T-helper 1 cell treated with Interleukin-12 subunit alpha and Interleukin-12 subunit beta and Interleukin-4 antibody, amounts not matched to agents 30 ng/mL and 1 ng/mL, for 36 hours (primary cell): Measurements from ENCODE around the gene LARP4B. TPM values are rescaled to one million over a fixed set of nuclear protein-coding genes. Genes with fewer than 3 reads are reported as not detected.

Experiments
- intact Hi-C: fragments of 100-400 bp; cut with micrococcal nuclease; formaldehyde crosslinking; loops from one replicate; pipeline ENCODE4 v1.15.1; 2024
- total RNA-seq: library from RNA; stranded (reverse); gene quantifications from 2 replicates; pipeline ENCODE4 v1.2.3, GENCODE V29; 2022

The LARP4B gene
- total RNA-seq, 1 donor from 2014 or later = 128 TPM

- intact Hi-C loops = no loop called here
These were observed 121.1 kb downstream of the LARP4B start for GRCh38 chr10:810351-810846.

- intact Hi-C loops = no loop called here
These were observed 121.7 kb downstream of the LARP4B start for GRCh38 chr10:809671-810350.

DNA sequence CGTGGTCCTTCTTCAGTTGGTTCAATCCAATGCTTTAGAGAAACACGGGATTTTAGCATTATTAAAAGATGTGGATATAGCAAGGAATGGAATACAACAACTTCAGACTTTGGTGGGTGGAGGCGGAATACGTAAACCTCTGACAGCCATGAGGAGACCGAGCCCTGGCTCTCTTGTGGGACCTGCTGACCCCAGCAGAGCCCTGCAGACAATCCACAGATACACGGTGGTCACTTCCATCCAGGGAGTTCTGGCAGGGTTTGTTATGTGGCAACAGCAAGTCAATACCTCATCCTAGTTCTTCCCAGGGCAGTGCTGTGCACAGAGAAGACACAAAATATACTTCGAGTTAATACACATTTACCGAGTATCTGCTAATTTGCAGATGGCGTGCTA, 123.5 kb downstream of the LARP4B start:
- intact Hi-C loops = no loop called here

- intact Hi-C loops = no loop called here
These were observed 124.1 kb downstream of the LARP4B start for GRCh38 chr10:807163-807957.

GRCh38 chr10:806451-807162, 124.9 kb downstream of the LARP4B start:
- intact Hi-C loops = no loop called here

DNA sequence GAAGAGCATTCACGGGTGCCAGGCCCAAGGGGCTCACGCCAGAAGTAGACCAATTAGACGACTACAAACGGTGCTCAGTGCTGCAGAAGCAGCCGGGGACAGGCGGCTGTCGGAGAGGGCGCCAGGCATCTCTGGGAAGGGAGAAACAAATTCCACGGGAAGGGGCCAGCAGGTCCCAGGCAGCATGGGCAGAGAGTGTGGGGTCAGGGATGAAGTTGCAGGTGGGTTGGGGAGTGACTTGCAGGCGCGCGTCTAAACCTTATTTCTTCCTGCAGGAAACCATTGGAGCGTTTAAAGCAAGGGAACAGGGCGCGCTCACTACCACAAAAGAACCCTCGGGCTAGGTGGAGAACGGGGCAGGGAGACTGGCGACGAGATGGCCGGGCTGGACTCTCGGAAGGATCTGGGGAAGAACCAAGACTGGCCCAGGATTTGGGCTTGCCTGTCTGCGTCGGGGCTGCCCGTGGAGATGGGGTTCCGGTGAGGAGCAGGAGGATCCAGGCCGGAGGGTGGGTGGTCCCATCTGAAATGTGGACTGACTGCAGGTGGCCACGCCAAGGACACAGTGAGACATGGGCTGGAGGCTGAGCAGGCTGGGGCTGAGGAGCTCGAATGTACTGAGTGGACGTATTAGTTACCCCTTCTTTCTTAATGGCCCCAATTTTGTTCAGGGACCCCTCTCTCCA, 125.7 kb downstream of the LARP4B start:
- intact Hi-C loops = no loop called here

GRCh38 chr10:804787-805619, 126.5 kb downstream of the LARP4B start:
- intact Hi-C loops = no loop called here

- intact Hi-C loops = no loop called here
These were observed 127.2 kb downstream of the LARP4B start for GRCh38 chr10:804191-804781.

DNA sequence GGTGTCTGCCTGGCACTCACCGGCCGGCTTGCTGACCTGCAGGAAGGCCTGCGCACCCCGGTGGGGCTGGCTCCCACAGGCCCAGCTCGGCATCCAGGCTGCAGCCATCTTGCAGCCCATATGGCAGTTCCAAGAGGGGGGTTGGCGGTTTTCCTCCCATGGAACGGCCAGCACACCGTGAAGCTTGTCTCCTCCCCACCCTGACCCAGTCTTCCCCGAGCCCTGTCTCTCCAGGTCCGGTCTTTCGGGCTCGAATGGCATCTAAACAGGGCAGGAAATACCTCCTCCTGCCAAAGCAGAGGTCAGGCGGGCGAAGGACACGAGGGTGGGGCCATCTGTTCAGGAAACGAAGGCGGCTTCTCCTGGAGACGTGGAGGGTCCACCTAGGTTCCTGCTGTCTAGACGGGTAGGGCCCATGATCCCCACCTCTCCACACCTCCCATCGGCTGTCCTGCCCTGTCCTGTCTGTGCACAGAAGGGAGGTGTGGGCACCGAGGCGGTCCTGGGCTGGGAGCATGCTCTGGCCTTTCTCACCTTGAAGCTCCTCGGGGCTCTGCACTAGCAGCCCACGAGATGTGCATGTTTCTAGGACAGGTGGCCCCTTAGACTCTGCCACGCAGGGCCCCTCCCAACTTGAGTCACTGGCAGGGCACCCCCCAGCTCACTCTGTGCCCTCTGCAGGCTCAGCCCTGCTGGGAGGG, 128.3 kb downstream of the LARP4B start:
- intact Hi-C loops = no loop called here

GRCh38 chr10:802506-802905, 129.0 kb downstream of the LARP4B start:
- intact Hi-C loops = no loop called here

DNA sequence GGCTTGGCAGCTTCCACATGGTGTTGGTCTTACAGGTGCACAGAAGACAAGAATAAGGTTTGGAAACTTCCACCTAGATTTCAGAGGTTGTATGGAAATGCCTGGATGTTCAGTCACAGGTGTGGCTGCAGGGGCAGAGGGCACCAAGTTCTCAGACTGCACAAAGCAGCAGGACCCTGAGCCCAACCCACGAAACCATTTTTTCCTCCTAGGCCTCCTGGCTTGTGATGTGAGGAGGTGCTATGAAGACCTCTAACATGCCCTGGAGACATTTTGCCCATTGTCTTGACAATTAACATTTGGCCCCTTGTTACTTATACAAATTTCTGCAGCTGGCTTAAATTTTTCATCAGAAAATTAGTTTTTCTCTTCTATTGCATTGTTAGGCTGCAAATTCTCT, 134.3 kb downstream of the LARP4B start:
- intact Hi-C loops = no loop called here

DNA sequence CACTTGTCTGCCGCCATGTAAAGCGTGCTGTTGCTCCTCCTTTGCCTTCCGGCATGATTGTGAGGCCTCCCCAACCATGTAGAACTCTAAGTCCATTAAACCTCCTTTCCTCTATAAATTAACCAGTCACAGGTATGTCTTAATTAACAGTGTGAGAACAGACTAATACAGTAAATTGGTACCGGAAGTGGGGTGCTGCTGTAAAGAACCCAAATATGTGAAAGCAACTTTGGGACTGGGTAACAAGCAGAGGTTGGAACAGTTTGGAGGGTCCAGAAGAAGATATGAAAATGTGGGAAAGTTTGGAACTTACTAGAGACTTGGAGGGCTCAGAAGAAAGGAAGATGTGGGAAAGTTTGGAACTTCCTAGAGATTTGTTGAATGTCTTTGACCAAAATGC, 135.3 kb downstream of the LARP4B start:
- intact Hi-C loops = no loop called here

DNA sequence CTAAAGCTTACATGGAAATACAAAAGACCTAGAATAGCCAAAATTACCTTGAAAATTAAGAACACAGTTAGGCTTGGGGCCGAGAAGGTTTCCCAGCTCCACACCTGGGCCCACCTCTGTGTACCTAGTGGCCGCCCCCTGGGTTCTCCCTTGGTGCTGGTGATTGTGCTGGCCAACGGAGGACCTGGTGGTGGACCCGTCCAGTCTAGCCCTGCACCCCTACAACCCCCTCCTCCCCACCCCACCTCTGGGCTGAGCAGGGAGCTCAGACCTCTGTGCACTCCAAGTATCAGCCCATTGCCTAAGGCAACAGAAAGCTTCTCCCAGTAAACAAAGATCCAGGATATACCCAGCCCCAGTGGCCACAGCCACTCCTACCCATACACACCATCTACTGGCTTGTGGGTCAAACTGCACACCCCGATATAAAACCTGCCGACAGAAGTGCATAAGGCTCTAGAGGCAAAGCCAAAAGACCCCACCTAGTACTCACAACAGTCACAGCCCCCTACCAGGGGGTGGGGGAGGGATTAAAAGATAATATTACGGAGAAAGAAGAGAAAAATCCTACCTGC, 137.0 kb downstream of the LARP4B start:
- intact Hi-C loops = no loop called here

DNA sequence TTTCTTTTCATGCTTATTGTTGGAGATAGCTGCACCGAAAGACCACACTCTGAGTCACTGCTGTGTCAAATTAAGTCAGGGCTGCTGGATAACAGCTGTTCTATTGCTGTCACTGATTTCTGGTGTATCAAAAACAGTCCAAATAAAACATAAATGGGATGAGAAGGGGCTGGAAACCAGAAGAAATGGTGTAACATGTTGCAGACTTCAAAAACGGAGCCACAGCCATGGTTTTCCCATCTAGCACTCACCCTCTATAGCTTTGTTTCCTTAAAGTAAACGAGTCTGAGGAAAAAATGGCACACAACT, 138.8 kb downstream of the LARP4B start:
- intact Hi-C loops = no loop called here

- intact Hi-C loops = no loop called here
These were observed 139.3 kb downstream of the LARP4B start for GRCh38 chr10:792083-792791.

GRCh38 chr10:791639-792038, 139.9 kb downstream of the LARP4B start:
- intact Hi-C loops = no loop called here

DNA sequence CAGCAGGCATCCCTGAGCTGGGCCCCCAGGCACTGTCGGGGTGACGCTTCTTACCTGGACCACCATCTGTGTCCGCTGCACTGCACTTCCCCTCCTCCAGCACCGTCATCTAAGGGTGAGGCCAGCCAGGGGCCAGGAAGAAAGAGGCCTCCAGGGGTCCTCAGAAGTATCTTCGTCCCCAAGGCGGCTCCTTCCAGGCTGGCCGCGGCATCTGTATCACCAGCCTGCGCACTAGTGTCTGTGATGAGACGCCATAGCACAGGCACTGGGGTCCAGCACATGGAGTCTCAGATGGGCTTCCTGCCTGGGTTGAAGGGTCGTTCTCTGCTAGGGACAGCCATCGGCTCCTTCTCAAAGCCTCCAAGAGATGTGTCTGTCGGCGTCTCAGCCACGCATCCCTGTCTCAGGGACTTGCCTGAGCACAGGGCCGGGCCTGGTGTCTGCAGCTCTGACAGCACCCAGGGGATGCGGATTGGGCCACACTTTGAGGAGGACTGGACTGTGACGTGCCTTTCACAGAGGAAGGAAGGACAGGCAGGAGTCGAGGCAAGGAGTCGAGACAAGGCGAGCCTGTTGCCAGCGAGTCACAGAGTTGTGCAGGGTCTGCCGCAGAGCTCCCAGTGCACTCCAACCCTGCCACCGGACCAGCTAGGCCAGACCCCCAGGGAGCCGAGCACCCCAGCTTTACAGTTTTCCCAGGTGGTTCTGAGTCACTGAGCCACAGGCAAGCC, 140.5 kb downstream of the LARP4B start:
- intact Hi-C loops = no loop called here
